Mucosa of descending colon (tissue), 3 donors: ENCODE data around the gene ANKRD11. TPM values are rescaled to one million over a fixed set of nuclear protein-coding genes. Genes with fewer than 3 reads are reported as not detected.

ENCODE experiments used
- ATAC-seq: fragments of 200-7000 bp; cut with Tn5 transposase; one replicate; pipeline ENCODE4 v1.9.1; 2020; ENCODE audit warnings: mild to moderate bottlenecking, moderate library complexity
- DNase-seq, 3 donors: peaks; one replicate each; pipeline ENCODE4 v3.0.0-alpha.2; 2020
- H3K36me3 ChIP-seq: fragments of 200-600 bp; one replicate; pipeline ENCODE4 v1.8.0; 2021; ENCODE audit warnings: low read depth, mild to moderate bottlenecking
- H3K4me1 ChIP-seq: fragments of 200-600 bp; one replicate; pipeline ENCODE4 v1.8.0; 2021; ENCODE audit warnings: low read depth, mild to moderate bottlenecking
- H3K4me3 ChIP-seq: fragments of 200-600 bp; one replicate; pipeline ENCODE4 v1.8.0; 2021; ENCODE audit warnings: mild to moderate bottlenecking
- H3K9me3 ChIP-seq: fragments of 200-600 bp; one replicate; pipeline ENCODE4 v1.8.0; 2021; ENCODE audit warnings: mild to moderate bottlenecking
- CTCF ChIP-seq: fragments of 200-600 bp; IDR thresholded peaks from one replicate; pipeline ENCODE4 v1.8.0; 2022; ENCODE audit warnings: antibody characterized with exemption, mild to moderate bottlenecking
- intact Hi-C, 2 donors: fragments of 100-400 bp; cut with DNase I in 1 of 2; cut with micrococcal nuclease in 1 of 2; formaldehyde crosslinking; loops; one replicate each; pipeline versions ENCODE4 v1.11.0 to v1.11.1; 2022; cut with DNase I, micrococcal nuclease
- total RNA-seq, 3 donors: library from RNA; stranded (reverse); fragmentation: NEBNext Ultra II Directional in 2 of 3; extraction: Animal tissue kit (Norgen Biotek cat#: 25700) in 2 of 3; gene quantifications; one replicate each; pipeline versions ENCODE4 v1.2.1 to v1.2.4, GENCODE V29; 2021 to 2023
- donor health status: DM: no; HTN: no; CAD: no; lungs with moderate emphysema.
- donor health status: DM: no; HTN: no; CAD: no.
- donor health status: DM: no; HTN: yes; CAD: no.

The ANKRD11 gene
- total RNA-seq, 3 donors from 2014 or later = 125 to 127 (median 127) TPM

- Histone ChIP-seq H3K36me3 (no peaks in the 10 kb centered on the region), H3K9me3 (no peaks in the 10 kb centered on the region), H3K4me1 (no peaks in the 10 kb centered on the region), H3K4me3 (no peak overlapping the region)
- intact Hi-C loops = no loop called here
- ATAC-seq = no peak
- no peak for TF ChIP-seq CTCF
- DNase-seq = no peak
Measured at GRCh38 chr16:89294486-89294885, 195.9 kb downstream of the ANKRD11 start.

DNA sequence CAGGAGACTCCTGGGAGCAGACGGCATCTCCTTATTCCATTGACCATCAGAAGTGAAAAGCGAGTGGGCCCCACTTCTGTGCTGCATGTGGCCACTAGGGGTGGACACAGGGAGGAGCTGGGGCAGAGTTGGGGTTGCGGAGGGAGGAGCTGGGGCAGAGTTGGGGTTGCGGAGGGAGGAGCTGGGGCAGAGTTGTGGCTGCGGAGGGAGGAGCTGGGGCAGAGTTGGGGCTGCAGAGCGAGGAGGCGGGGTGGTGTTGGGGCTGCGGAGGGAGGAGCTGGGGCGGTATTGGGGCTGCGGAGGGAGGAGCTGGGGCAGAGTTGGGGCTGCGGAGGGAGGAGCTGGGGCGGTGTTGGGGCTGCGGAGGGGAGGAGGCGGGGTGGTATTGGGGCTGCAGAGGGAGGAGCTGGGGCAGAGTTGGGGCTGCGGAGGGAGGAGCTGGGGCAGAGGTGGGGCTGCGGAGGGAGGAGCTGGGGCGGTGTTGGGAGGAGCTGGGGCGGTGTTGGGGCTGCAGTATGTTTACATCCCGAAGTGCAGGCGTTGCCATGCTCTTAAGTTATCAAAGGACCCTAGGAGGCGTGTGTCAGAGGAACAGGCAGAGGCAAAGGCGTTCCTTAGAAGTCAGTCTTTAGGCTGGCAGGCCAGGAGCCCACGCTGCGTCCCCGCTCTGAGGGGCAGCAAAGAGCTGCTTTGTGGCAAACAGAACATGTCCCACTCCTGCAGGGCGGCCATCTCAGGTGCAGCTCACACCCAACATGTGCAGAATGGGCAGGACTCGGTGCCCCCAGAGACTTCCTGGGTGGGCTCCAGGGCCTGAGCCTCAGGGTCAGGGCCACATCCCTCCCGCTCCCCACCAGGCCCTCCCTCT lies 196.9 kb downstream of the ANKRD11 start:
- TF ChIP-seq CTCF = no peak
- Histone ChIP-seq H3K4me1 (no peaks in the 10 kb centered on the region), H3K9me3 (no peaks in the 10 kb centered on the region), H3K4me3 (no peak overlapping the region), H3K36me3 (no peaks in the 10 kb centered on the region)
- DNase-seq = peak in 1 of 3 donors; percentile 30
- intact Hi-C loops = no loop called here
- no peak for ATAC-seq

DNA sequence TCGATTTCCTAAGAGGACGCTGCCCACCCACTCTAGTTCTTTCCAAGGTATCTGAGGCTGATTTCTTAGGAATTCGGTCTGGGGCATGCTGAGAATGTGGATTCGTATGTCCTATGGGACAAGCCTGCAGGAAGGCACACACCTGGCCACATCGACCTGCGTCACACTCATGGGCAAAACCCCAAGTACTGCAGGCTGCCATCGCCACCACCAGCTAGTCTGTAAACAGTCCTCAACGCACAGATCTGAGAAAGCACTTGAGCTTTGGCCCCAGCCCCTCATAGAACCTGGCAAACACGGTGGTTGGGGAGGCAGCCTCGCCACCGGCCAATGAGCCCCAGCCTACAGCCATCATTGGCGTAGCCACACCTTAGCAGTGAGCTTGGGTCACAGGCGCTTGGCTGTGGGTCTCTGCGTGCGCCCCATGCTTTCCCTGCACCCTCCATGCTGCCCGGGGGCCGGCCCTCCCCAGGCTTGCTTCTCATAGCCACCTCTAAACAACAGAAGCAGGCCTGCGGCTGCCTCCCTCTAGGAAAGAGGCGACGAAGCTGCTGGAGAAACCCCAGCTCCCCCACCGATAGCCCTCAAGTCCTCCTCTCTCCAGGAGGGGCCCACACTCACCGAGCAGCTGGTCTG lies 197.8 kb downstream of the ANKRD11 start:
- no peak overlapping the region for H3K4me3 ChIP-seq
- no peaks in the 10 kb centered on the region for H3K36me3 ChIP-seq
- TF ChIP-seq CTCF = no peak
- intact Hi-C loops = no loop called here
- ATAC-seq (no peak), DNase-seq (peak in 1 of 3 donors; percentile 31)
- H3K4me1 ChIP-seq = no peaks in the 10 kb centered on the region
- H3K9me3 ChIP-seq = no peaks in the 10 kb centered on the region

- no peaks in the 10 kb centered on the region for H3K9me3 ChIP-seq
- H3K4me3 ChIP-seq = no peak overlapping the region
- H3K36me3 ChIP-seq = no peaks in the 10 kb centered on the region
- H3K4me1 ChIP-seq = no peaks in the 10 kb centered on the region
- DNase-seq (no peak), ATAC-seq (no peak)
- no peak for TF ChIP-seq CTCF
- intact Hi-C loops = no loop called here
Measured at GRCh38 chr16:89291776-89292175, 198.6 kb downstream of the ANKRD11 start.

GRCh38 chr16:89291363-89291762 lies 199.0 kb downstream of the ANKRD11 start:
- TF ChIP-seq CTCF = no peak
- intact Hi-C loops = no loop called here
- no peaks in the 10 kb centered on the region for H3K36me3 ChIP-seq
- ATAC-seq (no peak), DNase-seq (no peak)
- H3K9me3 ChIP-seq = no peaks in the 10 kb centered on the region
- H3K4me1 ChIP-seq = no peaks in the 10 kb centered on the region
- no peak overlapping the region for H3K4me3 ChIP-seq
